Endodermal cell (in vitro differentiated cells): ENCODE measurements around the gene CDK3. TPM values are rescaled to one million over a fixed set of nuclear protein-coding genes. Genes with fewer than 3 reads are reported as not detected.
A peak's percentile ranks its signal among the peaks of the same experiment; 100 is the strongest.

Source experiments
- DNase-seq: peaks from one replicate; pipeline ENCODE4 v3.0.0-alpha.2; 2017
- H3K27ac ChIP-seq: 2 replicates; pipeline ENCODE4 v1.5.1; 2013; ENCODE audit warnings: mild to moderate bottlenecking, low read depth, low read length, moderate library complexity
- H3K27me3 ChIP-seq: 2 replicates; pipeline ENCODE4 v1.6.1; 2013; ENCODE audit warnings: mild to moderate bottlenecking, low read length, moderate library complexity; ENCODE audit not compliant: insufficient read depth, control insufficient read depth, poor library complexity, severe bottlenecking
- H3K36me3 ChIP-seq: 2 replicates; pipeline ENCODE4 v1.7.0; 2013; ENCODE audit warnings: mild to moderate bottlenecking, low read length, moderate library complexity; ENCODE audit not compliant: control insufficient read depth, insufficient read depth
- H3K4me1 ChIP-seq: one replicate; pipeline ENCODE4 v1.7.0; 2013; ENCODE audit warnings: low read length; ENCODE audit not compliant: control insufficient read depth, insufficient read depth
- H3K4me3 ChIP-seq: 2 replicates; pipeline ENCODE4 v1.5.1; 2013; ENCODE audit warnings: mild to moderate bottlenecking, low read length, moderate library complexity
- H3K9ac ChIP-seq: 2 replicates; pipeline ENCODE4 v1.6.1; 2013; ENCODE audit warnings: mild to moderate bottlenecking, low read length, moderate library complexity; ENCODE audit not compliant: poor library complexity, severe bottlenecking; ENCODE audit errors: extremely low read depth
- H3K9me3 ChIP-seq: 2 replicates; pipeline ENCODE4 v1.6.1; 2013; ENCODE audit warnings: mild to moderate bottlenecking, low read length, moderate library complexity; ENCODE audit not compliant: control insufficient read depth
- H3K27ac Mint-ChIP-seq: 2 replicates; pipeline ENCODE4 v1.8.0; 2020; ENCODE audit warnings: mixed read lengths
- H3K27me3 Mint-ChIP-seq: 2 replicates; pipeline ENCODE4 v1.8.0; 2021; ENCODE audit warnings: mild to moderate bottlenecking, mixed read lengths; ENCODE audit not compliant: insufficient read depth
- H3K36me3 Mint-ChIP-seq: 2 replicates; pipeline ENCODE4 v1.8.0; 2020; ENCODE audit warnings: low read depth, mixed read lengths
- H3K4me1 Mint-ChIP-seq: 2 replicates; pipeline ENCODE4 v1.8.0; 2020; ENCODE audit warnings: mixed read lengths
- H3K4me3 Mint-ChIP-seq: 2 replicates; pipeline ENCODE4 v1.8.0; 2020; ENCODE audit warnings: mild to moderate bottlenecking, moderate library complexity, mixed read lengths
- H3K9me3 Mint-ChIP-seq: 2 replicates; pipeline ENCODE4 v1.8.0; 2020; ENCODE audit warnings: mild to moderate bottlenecking, mixed read lengths
- WGBS, 2 experiments: methylation state at CpG; one replicate each; pipeline versions ENCODE4 v1.1.5 to v1.1.7; 2013; ENCODE audit warnings: missing lambda C conversion rate in 2 of 2, mixed read lengths in 1 of 2; ENCODE audit not compliant: insufficient coverage in 1 of 2, insufficient read length in 1 of 2; 5-methylcytosine and 5-hydroxymethylcytosine counted together
- total RNA-seq, 2 donors: library from RNA; stranded (reverse); fragmentation: NEBNext Ultra II Directional in 1 of 2; extraction: Animal tissue kit (Norgen Biotek cat#: 25700) in 1 of 2; gene quantifications; 2 replicates in 1 of 2; 3 replicates in 1 of 2; pipeline ENCODE4 v1.2.1, GENCODE V29; 2021
- TF ChIP-seq, protein P1 (sequence below): fragments of 200-600 bp; sonication (generic); conservative IDR thresholded peaks from 2 replicates; pipeline ENCODE4 v1.5.0; 2021; ENCODE audit warnings: antibody characterized with exemption, mild to moderate bottlenecking

Gene CDK3
- total RNA-seq, 2 donors from 2014 or later: 7.3 to 11.7 TPM

DNA sequence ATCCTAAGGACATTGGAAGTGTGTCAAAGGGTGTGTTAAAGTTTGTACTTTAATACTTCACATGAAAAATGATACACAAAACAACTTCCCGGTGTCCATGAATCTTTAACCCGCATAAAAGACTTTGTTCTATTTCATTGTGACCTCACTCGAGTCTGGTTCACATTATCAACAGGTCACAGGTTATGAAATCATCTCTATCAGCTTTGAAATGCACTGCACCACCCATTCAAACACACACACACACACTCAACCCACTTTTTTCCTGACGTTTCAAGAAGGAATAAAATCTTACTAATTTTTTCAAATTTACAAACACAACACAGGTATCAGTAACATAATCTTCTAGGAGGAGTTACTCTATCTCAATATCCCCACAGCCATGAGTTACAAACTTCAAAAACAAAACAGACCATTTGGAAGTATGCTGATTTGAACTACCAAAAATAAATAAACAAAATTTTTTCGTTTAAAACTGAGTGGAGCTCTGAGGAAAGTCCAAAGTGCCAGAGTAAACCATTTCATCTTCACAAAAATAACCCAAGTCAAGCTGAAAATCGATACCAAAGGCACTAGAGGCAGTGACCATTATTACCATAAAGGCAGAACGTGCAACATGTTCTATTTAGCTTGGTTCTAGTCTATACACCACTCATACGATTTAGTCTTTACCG, 24.3 kb upstream of the CDK3 start:
- Histone ChIP-seq H3K27ac (no peak overlapping the region), H3K4me1 (peaks cover 4% of the 10 kb centered on the region), H3K9me3 (no peaks in the 10 kb centered on the region), H3K36me3 (peaks cover 53% of the 10 kb centered on the region), H3K9ac (no peak overlapping the region), H3K4me3 (peak overlapping the region; percentile 96), H3K27me3 (no peaks in the 10 kb centered on the region)
- TF ChIP-seq, protein P1, sequence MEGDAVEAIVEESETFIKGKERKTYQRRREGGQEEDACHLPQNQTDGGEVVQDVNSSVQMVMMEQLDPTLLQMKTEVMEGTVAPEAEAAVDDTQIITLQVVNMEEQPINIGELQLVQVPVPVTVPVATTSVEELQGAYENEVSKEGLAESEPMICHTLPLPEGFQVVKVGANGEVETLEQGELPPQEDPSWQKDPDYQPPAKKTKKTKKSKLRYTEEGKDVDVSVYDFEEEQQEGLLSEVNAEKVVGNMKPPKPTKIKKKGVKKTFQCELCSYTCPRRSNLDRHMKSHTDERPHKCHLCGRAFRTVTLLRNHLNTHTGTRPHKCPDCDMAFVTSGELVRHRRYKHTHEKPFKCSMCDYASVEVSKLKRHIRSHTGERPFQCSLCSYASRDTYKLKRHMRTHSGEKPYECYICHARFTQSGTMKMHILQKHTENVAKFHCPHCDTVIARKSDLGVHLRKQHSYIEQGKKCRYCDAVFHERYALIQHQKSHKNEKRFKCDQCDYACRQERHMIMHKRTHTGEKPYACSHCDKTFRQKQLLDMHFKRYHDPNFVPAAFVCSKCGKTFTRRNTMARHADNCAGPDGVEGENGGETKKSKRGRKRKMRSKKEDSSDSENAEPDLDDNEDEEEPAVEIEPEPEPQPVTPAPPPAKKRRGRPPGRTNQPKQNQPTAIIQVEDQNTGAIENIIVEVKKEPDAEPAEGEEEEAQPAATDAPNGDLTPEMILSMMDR: no peak
- no peaks in the 10 kb centered on the region for H3K27me3 Mint-ChIP-seq
- peaks cover 44% of the 10 kb centered on the region for H3K36me3 Mint-ChIP-seq
- peak overlapping the region; percentile 96 for H3K4me3 Mint-ChIP-seq
- no peak overlapping the region for H3K27ac Mint-ChIP-seq
- H3K4me1 Mint-ChIP-seq: peaks cover 24% of the 10 kb centered on the region
- no peaks in the 10 kb centered on the region for H3K9me3 Mint-ChIP-seq
- DNase-seq: no peak
- 92 to 95% methylated on average over 8 to 9 of the region's 9 CpGs for WGBS, 2 experiments

DNA sequence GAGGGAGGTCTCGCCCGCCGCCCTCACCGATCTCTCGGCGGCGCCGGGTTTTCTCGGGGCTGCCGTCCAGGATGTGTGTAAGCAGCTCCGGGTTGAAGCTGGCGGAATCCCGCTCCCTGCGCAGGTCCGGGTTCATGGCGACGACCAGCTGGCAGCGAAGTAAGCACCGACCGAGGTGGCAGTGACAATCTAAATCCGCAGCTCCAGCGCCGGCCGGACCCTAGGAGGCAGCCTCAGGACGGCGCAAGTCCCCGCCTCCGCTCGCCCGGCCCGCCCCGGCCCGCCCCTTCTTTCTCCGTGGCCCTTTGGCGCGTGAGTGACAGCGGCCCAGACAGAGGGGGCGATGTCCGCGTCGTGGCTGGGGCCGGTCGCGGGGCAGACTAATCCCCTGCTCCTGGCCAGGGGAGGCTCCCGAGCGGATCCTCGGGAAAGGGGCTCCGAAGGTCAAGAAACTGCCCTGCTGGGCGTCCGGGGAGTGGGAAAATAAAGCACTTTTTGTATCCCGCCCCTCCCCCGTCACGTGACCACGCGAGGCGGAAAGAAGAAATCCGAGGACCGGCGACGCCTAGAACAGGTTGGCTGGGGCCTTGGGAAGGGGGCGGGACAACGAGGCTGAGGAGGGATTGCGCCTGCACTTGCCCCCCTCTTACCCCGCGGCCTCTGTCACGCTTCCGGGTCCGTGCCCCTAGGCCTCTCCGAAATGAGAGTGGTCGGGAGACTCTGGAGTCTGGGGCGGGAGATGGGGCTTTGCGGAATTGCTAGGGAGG, 21.5 kb upstream of the CDK3 start, which contains the start of the genes ACOX1 and TEN1:
ACOX1 (minus strand) TSS at position 229 of the 767 bp plus-strand sequence; CDS start at position 136, 93 bp downstream.
TEN1 (plus strand) TSS at position 303 of the 767 bp plus-strand sequence. CDS start 6,953 bp downstream, outside the sequence.
- no peaks in the 10 kb centered on the region for H3K27me3 ChIP-seq
- peak within 1 kb of the TSS; percentile 96 for H3K4me3 Mint-ChIP-seq
- peaks cover 29% of the 10 kb centered on the region for H3K36me3 ChIP-seq
- H3K9me3 Mint-ChIP-seq: no peaks in the 10 kb centered on the region
- H3K4me1 Mint-ChIP-seq: peaks cover 44% of the 10 kb centered on the region
- DNase-seq: peak; percentile 100
- peak within 1 kb of the TSS; percentile 97 for H3K27ac ChIP-seq
- H3K36me3 Mint-ChIP-seq: peaks cover 25% of the 10 kb centered on the region
- peak within 1 kb of the TSS; percentile 94 for H3K9ac ChIP-seq
- H3K27me3 Mint-ChIP-seq: no peaks in the 10 kb centered on the region
- TF ChIP-seq, protein P1: peak; percentile 55
- H3K4me3 ChIP-seq: peak within 1 kb of the TSS; percentile 96
- H3K27ac Mint-ChIP-seq: peak within 1 kb of the TSS; percentile 100
- WGBS, 2 experiments: 0% methylated on average over 37 to 72 of the region's 72 CpGs
- H3K9me3 ChIP-seq: no peaks in the 10 kb centered on the region
- peaks cover 4% of the 10 kb centered on the region for H3K4me1 ChIP-seq

DNA sequence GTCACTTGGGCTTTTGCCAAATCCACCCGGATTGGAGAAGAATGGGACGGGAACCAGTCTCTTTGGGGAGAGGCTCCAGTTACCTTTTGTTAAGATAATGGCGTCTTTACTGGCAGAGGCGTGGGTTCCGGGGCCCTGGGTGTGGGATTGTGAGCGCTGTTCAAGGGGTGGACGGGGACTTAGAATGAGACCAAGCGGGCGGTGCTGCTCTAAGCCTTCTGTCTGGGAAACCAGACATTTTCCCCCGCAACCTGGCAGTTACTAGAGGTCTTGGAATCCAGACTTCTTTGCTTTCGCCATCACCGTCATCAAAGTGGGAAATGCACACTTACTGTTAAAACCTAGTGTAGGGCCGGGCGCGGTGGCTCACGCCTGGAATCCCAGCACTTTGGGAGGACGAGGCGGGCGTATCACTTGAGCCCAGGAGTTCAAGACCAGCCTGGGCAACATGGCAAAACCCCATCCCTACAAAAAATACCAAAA, 20.9 kb upstream of the CDK3 start:
- no peaks in the 10 kb centered on the region for H3K27me3 Mint-ChIP-seq
- H3K9me3 Mint-ChIP-seq: no peaks in the 10 kb centered on the region
- peaks cover 20% of the 10 kb centered on the region for H3K36me3 Mint-ChIP-seq
- H3K36me3 ChIP-seq: peaks cover 26% of the 10 kb centered on the region
- H3K27ac Mint-ChIP-seq: peak overlapping the region; percentile 100
- H3K4me3 ChIP-seq: peak overlapping the region; percentile 96
- no peak for DNase-seq
- H3K27ac ChIP-seq: peak overlapping the region; percentile 97
- no peaks in the 10 kb centered on the region for H3K9me3 ChIP-seq
- TF ChIP-seq, protein P1: no peak
- WGBS, 2 experiments: 13 to 16% methylated on average over 17 to 19 of the region's 19 CpGs
- H3K4me1 Mint-ChIP-seq: peaks cover 50% of the 10 kb centered on the region
- no peaks in the 10 kb centered on the region for H3K27me3 ChIP-seq
- peak overlapping the region; percentile 96 for H3K4me3 Mint-ChIP-seq
- peak overlapping the region; percentile 94 for H3K9ac ChIP-seq
- peaks cover 4% of the 10 kb centered on the region for H3K4me1 ChIP-seq
